K562 (cell line): ENCODE measurements around the gene UBE2G2. TPM values are rescaled to one million over a fixed set of nuclear protein-coding genes. Genes with fewer than 3 reads are reported as not detected.

Source experiments
- ATAC-seq: fragments of 200-7000 bp; cut with Tn5 transposase; 3 replicates; pipeline ENCODE4 v1.9.1; 2020; ENCODE audit warnings: moderate library complexity
- BruUV-seq: library from RNA; stranded (reverse); fragments of 400-500 nt; replicated peaks from 2 replicates; lab custom pipeline; 2021; lab: Mats Ljungman, UMichigan
- CTCF ChIA-PET: fragments of 300-600 bp; formaldehyde crosslinking; extraction: SDS; loops from one replicate; lab custom pipeline; 2021; ENCODE audit warnings: low intra/inter-chr PET ratio; lab: Yijun Ruan, JAX
- POLR2A ChIA-PET: fragments of 300-600, 350-650 bp; sonication (Branson Sonifier 250); formaldehyde crosslinking; extraction: SDS; loops from one replicate; lab custom pipeline; 2021; ENCODE audit warnings: antibody characterized with exemption, inconsistent platforms; lab: Yijun Ruan, JAX
- DNase-seq, 4 experiments: peaks; one replicate each; pipeline versions ENCODE4 v3.0.0 to v3.0.0-alpha.2; 2011 to 2018; ENCODE audit warnings: low spot score in 3 of 4, mixed read lengths in 3 of 4; ENCODE audit errors: extremely low read depth in 1 of 4
- FAIRE-seq: peaks from 2 replicates; lab custom pipeline; 2011; peaks lifted over from hg19 to GRCh38; lab: Jason Lieb, UNC
- H2AFZ ChIP-seq: 2 replicates; pipeline ENCODE4 v1.6.0; 2011; ENCODE audit warnings: low read depth, low read length, control low read depth, inconsistent platforms
- H3K27ac ChIP-seq: fragments of 200-600 bp; 3 replicates; pipeline ENCODE4 v1.8.0; 2011; ENCODE audit warnings: low read depth, mild to moderate bottlenecking, control low read depth, inconsistent platforms, low read length, moderate library complexity, mixed read lengths; ENCODE audit errors: extremely low read depth
- H3K27me3 ChIP-seq, 2 experiments: fragments of 300-600 bp in 1 of 2; 2 replicates in 1 of 2; 3 replicates in 1 of 2; pipeline versions ENCODE4 v1.6.0 to v1.8.0; 2011; ENCODE audit warnings: inconsistent platforms in 2 of 2, low read length in 2 of 2, mild to moderate bottlenecking in 1 of 2, mixed read lengths in 1 of 2, moderate library complexity in 1 of 2; ENCODE audit not compliant: control insufficient read depth in 2 of 2, insufficient read depth in 2 of 2
- H3K36me3 ChIP-seq: fragments of 300-600 bp; 3 replicates; pipeline ENCODE4 v1.8.0; 2011; ENCODE audit warnings: mild to moderate bottlenecking, low read length, inconsistent platforms; ENCODE audit not compliant: control insufficient read depth, insufficient read depth
- H3K4me1 ChIP-seq, 2 experiments: fragments of 200-600 bp in 1 of 2; replicated peaks in 1 of 2; 2 replicates in 1 of 2; 3 replicates in 1 of 2; pipeline versions ENCODE4 v1.5.1 to v1.8.0; 2011; ENCODE audit warnings: inconsistent platforms in 2 of 2, low read length in 2 of 2, mild to moderate bottlenecking in 1 of 2, mixed read lengths in 1 of 2, moderate library complexity in 1 of 2; ENCODE audit not compliant: control insufficient read depth in 2 of 2, insufficient read depth in 2 of 2
- H3K4me2 ChIP-seq: 2 replicates; pipeline ENCODE4 v1.6.1; 2011; ENCODE audit warnings: low read length, control low read depth, inconsistent platforms, mixed read lengths; ENCODE audit not compliant: insufficient read depth
- H3K4me3 ChIP-seq: fragments of 200-600 bp; sonication (generic), shearing (Covaris generic); 2 replicates; pipeline ENCODE4 v1.5.1; 2016; ENCODE audit warnings: control low read depth, inconsistent platforms
- H3K79me2 ChIP-seq: fragments of 200-600 bp; 3 replicates; pipeline ENCODE4 v1.8.0; 2011; ENCODE audit warnings: low read length, inconsistent platforms; ENCODE audit not compliant: control insufficient read depth, insufficient read depth
- H3K9ac ChIP-seq, 2 experiments: 2 replicates each; pipeline versions ENCODE4 v1.6.0 to v1.6.1; 2011; ENCODE audit warnings: low read depth in 2 of 2, low read length in 2 of 2, control low read depth in 1 of 2, inconsistent platforms in 1 of 2, mild to moderate bottlenecking in 1 of 2, mixed read lengths in 1 of 2; ENCODE audit not compliant: insufficient read depth in 1 of 2
- H3K9me1 ChIP-seq: one replicate; pipeline ENCODE4 v1.6.0; 2011; ENCODE audit warnings: inconsistent platforms, mild to moderate bottlenecking, low read length, moderate library complexity; ENCODE audit not compliant: control insufficient read depth, insufficient read depth
- H3K9me3 ChIP-seq: replicated peaks from 2 replicates; pipeline ENCODE4 v1.5.1; 2011; ENCODE audit warnings: low read depth, low read length, inconsistent platforms; ENCODE audit not compliant: control insufficient read depth, insufficient read depth
- H4K20me1 ChIP-seq: replicated peaks from 2 replicates; pipeline ENCODE4 v1.6.1; 2011; ENCODE audit warnings: low read length, inconsistent platforms, mixed read lengths; ENCODE audit not compliant: control insufficient read depth, insufficient read depth
- ARID4B ChIP-seq: sonication (generic); formaldehyde crosslinking; IDR thresholded peaks from 2 replicates; pipeline ENCODE4 v1.8.0; 2022; ENCODE audit warnings: mild to moderate bottlenecking, missing genetic modification reagents
- DIDO1 ChIP-seq: fragments of 450-650 bp; IDR thresholded peaks from 2 replicates; pipeline ENCODE4 v1.6.1; 2016; ENCODE audit warnings: low read depth, missing biosample characterization, missing genetic modification characterization
- GTF2B ChIP-seq: IDR thresholded peaks from 2 replicates; pipeline ENCODE4 v1.6.1; 2011; ENCODE audit not compliant: insufficient read length; ENCODE audit errors: extremely low read depth
- HIVEP1 ChIP-seq: fragments of 250-450 bp; sonication (Bioruptor Pico); IDR thresholded peaks from 2 replicates; pipeline ENCODE4 v1.4.0; 2020; ENCODE audit warnings: mild to moderate bottlenecking
- HMG20B ChIP-seq: fragments of 250-450 bp; sonication (Bioruptor Pico); IDR thresholded peaks from 2 replicates; pipeline ENCODE4 v1.5.0; 2021; ENCODE audit warnings: mild to moderate bottlenecking
- HNRNPUL1 ChIP-seq: fragments of 200-400 bp; formaldehyde crosslinking; IDR thresholded peaks from 2 replicates; pipeline ENCODE4 v1.6.1; 2017; ENCODE audit warnings: low read length
- MCM2 ChIP-seq: fragments of 450-650 bp; IDR thresholded peaks from 2 replicates; pipeline ENCODE4 v1.6.1; 2017; ENCODE audit warnings: low read depth, mild to moderate bottlenecking
- NCOA2 ChIP-seq, 2 experiments: fragments of 450-650 bp; IDR thresholded peaks; 2 replicates each; pipeline ENCODE4 v1.6.1; 2018; ENCODE audit warnings: mild to moderate bottlenecking in 2 of 2, moderate library complexity in 1 of 2; ENCODE audit not compliant: partially characterized antibody in 2 of 2
- NCOA6 ChIP-seq: fragments of 450-650 bp; IDR thresholded peaks from 2 replicates; pipeline ENCODE4 v1.6.1; 2017; ENCODE audit warnings: mild to moderate bottlenecking
- PURB ChIP-seq: sonication (generic); formaldehyde crosslinking; IDR thresholded peaks from 2 replicates; pipeline ENCODE4 v1.9.0; 2021; ENCODE audit warnings: low read depth, mild to moderate bottlenecking, missing genetic modification reagents
- SRSF1 ChIP-seq: fragments of 200-400 bp; formaldehyde crosslinking; IDR thresholded peaks from 2 replicates; pipeline ENCODE4 v1.6.1; 2017; ENCODE audit warnings: mild to moderate bottlenecking, low read depth, low read length, moderate library complexity
- STAT5A ChIP-seq: IDR thresholded peaks from 2 replicates; pipeline ENCODE4 v1.6.1; 2012; ENCODE audit warnings: low read length, inconsistent platforms, borderline replicate concordance
- XRCC4 ChIP-seq: IDR thresholded peaks from one replicate; pipeline ENCODE4 v1.6.1; 2011; ENCODE audit not compliant: insufficient read depth, insufficient read length; ENCODE audit errors: extremely low read depth
- ZNF121 ChIP-seq: sonication (generic); formaldehyde crosslinking; conservative IDR thresholded peaks from 2 replicates; pipeline ENCODE4 v1.8.0; 2022; ENCODE audit warnings: missing genetic modification reagents
- WGBS: fragments of 100-300 bp; shearing (Covaris generic); methylation state at CpG from one replicate; pipeline ENCODE4 v1.1.6; 2016; ENCODE audit warnings: low coverage, mixed read lengths; ENCODE audit not compliant: insufficient coverage; ENCODE audit errors: missing lambda C conversion rate; 5-methylcytosine and 5-hydroxymethylcytosine counted together
- in situ Hi-C: fragments of 300-500 bp; cut with MboI; formaldehyde crosslinking; loops from 4 replicates; pipeline ENCODE4 v1.15.0; 2018; ENCODE audit warnings: inconsistent platforms, mixed read lengths
- intact Hi-C: fragments of 100-400 bp; cut with micrococcal nuclease; formaldehyde crosslinking; loops from 2 replicates; pipeline ENCODE4 v1.14.2; 2022
- polyA plus RNA-seq, 8 experiments: library from polyadenylated mRNA; depleted of rRNA in 4 of 8; stranded (reverse) in 5 of 8; unstranded in 3 of 8; fragments of >200 nt; fragmentation: Nextera tagmentation in 2 of 8; fragmentation: Illumina TruSeq in 1 of 8; extraction: Ambion mirVana in 2 of 8; extraction: Trizol in 1 of 8; gene quantifications; 2 replicates each; pipeline versions ENCODE4 v1.2.1 to v1.2.3, GENCODE V29; 2011 to 2014; ENCODE audit warnings: inconsistent platforms in 1 of 8, missing spikeins in 1 of 8
- total RNA-seq, 7 experiments: library from RNA; depleted of rRNA in 6 of 7; stranded (reverse); fragments of >200 nt in 6 of 7; fragmentation: Illumina TruSeq in 2 of 7; extraction: Trizol in 2 of 7; gene quantifications; 2 replicates each; pipeline versions ENCODE4 v1.2.1 to v1.2.3, GENCODE V29; 2011 to 2021; ENCODE audit warnings: low replicate concordance in 1 of 7

Gene UBE2G2
- total and polyA plus RNA-seq, 9 of the 15 experiments (the other 6 are each of a cell fraction or from before 2014, with no cell fraction given), result 47.5 to 225 (median 140) TPM

- POLR2A ChIA-PET, result interaction anchor here (1.0 kb wide), 1 partner anchor 18 kb away, joined by 3 read pairs; no protein-coding TSS in a partner anchor
- in situ Hi-C loops (no loop called here), intact Hi-C loops (no loop called here)
- Histone ChIP-seq H3K4me3 (no peak overlapping the region), H4K20me1 (peaks cover 8% of the 10 kb centered on the region; the same call in 1 of the 2 replicates), H3K27ac (no peak overlapping the region), H3K36me3 (no peaks in the 10 kb centered on the region), H3K79me2 (no peaks in the 10 kb centered on the region), H3K4me2 (no peak overlapping the region), H3K9me3 (no peaks in the 10 kb centered on the region), H3K4me1 (peaks cover 0 to 10% of the 10 kb centered on the region in 2 experiments; a peak in 2 of 5 replicates), H2AFZ (no peak overlapping the region), H3K9ac (no peak overlapping the region), H3K27me3 (peaks cover 49 to 61% of the 10 kb centered on the region in 2 experiments; a peak in 4 of 5 replicates), H3K9me1 (no peaks in the 10 kb centered on the region)
- DNase-seq (no peak), FAIRE-seq (no peak), ATAC-seq (no peak)
- BruUV-seq, result no TSS peak
- CTCF ChIA-PET, result no interaction called here
- WGBS, result 3% methylated on average over 7 of the region's 7 CpGs
- TF ChIP-seq GTF2B (no peak), ARID4B (CRISPR knock-in tag) (no peak), XRCC4 (no peak), SRSF1 (no peak), STAT5A (no peak), DIDO1 (tag) (no peak), ZNF121 (CRISPR knock-in tag) (no peak), PURB (CRISPR knock-in tag) (no peak), HIVEP1 (CRISPR knock-in tag) (no peak), HNRNPUL1 (no peak), HMG20B (CRISPR knock-in tag) (no peak), MCM2 (no peak), NCOA2 (IDR thresholded peaks at IDR 0.05; ENCODE audit: partially characterized antibody in 2 of 2) (no peak), NCOA6 (no peak)
Measured at GRCh38 chr21:44724196-44724595, 77.4 kb downstream of the UBE2G2 start.
